GM18909 (cell line): ENCODE data around the gene PPP1R15A.
"Not testable (repeated sequence)": the region's sequence is repeated elsewhere in the genome, so short reads cannot be mapped to it uniquely, and the experiment has no call there.

ENCODE experiments used
- ATAC-seq: cut with Tn5 transposase; IDR thresholded peaks from one replicate; pipeline ENCODE4 v1.9.1; 2021; ENCODE audit warnings: mild to moderate bottlenecking; ENCODE audit not compliant: unreplicated experiment, poor library complexity

PPP1R15A gene

DNA sequence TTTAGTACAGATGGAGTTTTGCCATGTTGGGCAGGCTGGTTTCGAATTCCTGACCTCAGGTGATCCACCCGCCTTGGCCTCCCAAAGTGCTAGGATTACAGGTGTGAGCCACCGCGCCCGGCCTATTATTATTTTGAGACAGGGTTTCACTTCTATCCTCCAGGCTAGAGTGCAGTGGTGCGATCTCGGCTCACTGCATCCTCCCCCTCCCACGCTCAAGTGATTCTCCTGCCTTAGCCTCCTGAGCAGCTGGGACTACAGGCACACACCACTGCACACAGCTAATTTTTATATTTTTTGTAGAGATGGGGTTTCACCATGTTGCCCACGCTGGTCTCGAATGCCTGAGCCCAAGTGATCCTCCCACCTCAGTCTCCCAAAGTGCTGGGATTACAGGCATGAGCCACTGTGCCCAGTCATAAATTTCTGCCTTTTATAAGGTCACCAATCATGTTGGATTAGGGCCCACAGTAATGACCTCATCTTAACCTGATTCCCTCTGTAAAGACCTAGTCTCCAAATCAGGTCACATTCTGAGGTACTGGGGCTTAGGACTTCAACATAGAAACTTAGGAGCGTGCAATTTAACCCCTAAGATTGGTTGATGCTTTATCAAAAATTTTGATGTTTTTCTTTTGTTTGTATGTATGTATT, 37.3 kb downstream of the PPP1R15A start:
- ATAC-seq: not testable (repeated sequence)

GRCh38 chr19:48910803-48911202, 38.6 kb downstream of the PPP1R15A start:
- ATAC-seq: no peak

DNA sequence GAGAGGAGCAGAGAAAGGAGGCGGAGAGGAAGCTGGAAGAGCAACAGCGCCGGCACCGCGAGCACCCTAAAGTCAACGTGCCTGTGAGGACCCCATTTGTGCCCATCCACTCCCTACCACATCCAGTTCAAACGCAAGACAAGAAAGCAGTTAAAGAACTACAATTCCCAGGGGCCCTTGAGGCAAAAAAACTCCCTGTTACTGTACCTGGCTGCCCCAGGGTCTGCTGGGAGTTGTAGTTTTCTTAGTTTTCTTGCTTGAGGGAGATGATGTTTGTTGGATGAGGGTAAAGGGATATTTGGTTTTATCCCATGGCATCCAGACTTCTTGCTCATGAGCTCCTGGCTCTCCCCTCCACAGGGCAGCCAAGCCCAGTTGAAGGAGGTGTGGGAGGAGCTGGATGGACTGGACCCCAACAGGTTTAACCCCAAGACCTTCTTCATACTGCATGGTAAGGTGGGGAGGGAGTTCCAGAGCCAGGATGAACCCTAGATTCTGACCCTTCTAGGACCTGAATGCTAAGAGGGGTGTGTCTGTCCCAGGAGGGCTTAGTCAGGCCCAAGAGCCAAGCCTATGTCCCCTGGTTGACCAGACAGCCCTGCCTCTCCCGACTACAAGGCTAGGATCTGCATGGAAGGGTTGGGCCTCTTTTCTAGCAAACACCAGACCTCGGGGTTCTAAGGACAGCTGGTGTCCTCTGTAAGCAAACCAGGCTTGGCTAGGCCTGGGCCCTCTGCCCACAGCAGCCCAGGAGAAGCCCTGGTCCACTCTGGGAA, 41.1 kb downstream of the PPP1R15A start:
- no peak for ATAC-seq

DNA sequence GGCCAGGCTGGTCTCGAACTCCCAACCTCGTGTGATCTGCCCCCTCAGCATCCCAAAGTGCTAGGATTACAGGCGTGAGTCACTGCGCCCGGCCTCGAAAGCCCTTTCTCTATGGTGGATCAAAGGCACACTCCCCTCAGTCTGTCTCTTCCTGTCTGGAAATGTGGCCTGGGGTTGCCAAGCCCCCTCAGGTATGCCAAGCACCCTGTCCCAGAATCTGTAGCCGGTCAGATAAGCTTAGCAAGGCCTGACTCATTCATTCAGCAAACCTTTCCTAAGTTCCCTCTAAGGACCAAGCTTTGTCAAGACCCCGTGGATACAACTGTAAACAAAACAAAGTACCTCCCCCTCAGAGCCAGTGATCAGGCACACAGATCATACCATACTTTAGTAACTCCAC, 42.0 kb downstream of the PPP1R15A start:
- no peak for ATAC-seq

DNA sequence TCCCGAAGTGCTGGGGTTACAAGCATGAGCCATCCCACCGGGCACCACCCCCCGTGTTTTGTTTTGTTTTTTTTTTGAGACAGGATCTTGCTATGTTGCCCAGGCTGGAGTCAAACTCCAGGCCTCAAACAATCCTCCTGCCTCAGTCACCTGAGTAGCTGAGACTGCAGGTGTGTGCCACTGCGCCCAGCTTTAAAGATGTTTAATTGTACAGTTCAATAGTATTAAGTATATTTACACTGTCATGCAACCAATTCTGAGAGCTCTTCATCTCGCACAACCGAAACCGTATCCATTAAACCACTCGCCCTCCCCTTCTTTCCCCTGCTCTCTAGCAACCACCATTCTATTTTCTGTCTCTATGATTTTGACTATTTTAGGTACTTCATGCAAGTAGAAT, 43.5 kb downstream of the PPP1R15A start:
- ATAC-seq: no peak

GRCh38 chr19:48918071-48918470, 45.9 kb downstream of the PPP1R15A start:
- no peak for ATAC-seq

DNA sequence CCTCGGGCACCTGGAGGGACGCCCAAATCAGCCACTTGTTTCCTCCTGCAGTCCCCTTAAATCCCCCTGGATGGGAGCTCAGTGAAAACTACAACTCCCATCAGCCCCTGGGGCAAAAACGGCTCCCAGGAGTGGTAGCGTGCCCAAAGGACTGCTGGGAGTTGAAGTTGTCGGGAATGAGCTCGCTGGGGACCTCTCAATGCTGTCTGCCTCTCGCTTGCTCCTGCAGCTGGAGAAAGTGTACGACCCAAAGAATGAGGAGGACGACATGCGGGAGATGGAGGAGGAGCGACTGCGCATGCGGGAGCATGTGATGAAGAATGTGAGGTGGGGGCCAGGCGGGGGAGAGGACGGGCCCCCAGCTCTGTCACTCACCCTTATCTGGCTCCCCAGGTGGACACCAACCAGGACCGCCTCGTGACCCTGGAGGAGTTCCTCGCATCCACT, 46.6 kb downstream of the PPP1R15A start:
- no peak for ATAC-seq

GRCh38 chr19:48919271-48919670, 47.0 kb downstream of the PPP1R15A start:
- not testable (repeated sequence) for ATAC-seq

- no peak for ATAC-seq
Measured at GRCh38 chr19:48920949-48921348, 48.7 kb downstream of the PPP1R15A start.

DNA sequence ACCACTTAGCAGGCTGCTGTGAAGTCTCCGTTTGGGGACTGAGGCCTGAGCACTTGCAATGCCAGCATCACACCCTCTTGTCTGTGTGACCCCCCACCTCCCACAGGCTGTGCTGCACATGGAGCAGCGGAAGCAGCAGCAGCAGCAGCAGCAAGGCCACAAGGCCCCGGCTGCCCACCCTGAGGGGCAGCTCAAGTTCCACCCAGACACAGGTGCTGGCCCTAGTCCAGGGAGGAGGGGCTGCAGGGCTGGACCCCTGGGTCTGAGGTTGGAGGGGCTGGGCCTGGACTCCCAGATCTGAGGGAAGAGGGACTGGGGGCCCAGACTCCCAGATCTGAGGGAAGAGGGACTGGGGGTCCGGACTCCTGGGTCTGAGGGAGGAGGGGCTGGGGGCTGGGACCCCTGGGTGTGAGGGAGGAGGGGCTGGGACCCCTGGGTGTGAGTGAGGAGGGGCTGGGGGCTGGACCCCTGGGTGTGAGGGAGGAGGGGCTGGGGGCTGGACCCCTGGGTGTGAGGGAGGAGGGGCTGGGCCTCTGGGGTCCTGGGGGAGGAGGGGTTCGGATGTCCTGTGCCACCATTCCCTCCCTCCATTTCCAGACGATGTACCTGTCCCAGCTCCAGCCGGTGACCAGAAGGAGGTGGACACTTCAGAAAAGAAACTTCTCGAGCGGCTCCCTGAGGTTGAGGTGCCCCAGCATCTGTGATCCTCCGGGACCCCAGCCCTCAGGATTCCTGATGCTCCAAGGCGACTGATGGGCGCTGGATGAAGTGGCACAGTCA, 49.7 kb downstream of the PPP1R15A start:
- no peak for ATAC-seq

GRCh38 chr19:48922548-48923490, 50.6 kb downstream of the PPP1R15A start:
- no peak for ATAC-seq

GRCh38 chr19:48925240-48925843, 53.1 kb downstream of the PPP1R15A start:
- ATAC-seq: no peak
